T-helper 1 cell treated with Interleukin-12 subunit alpha and Interleukin-12 subunit beta and Interleukin-4 antibody, amounts not matched to agents 30 μg/mL and 1 μg/mL, for 36 hours (primary cell): ENCODE measurements around the gene SPOCK1.

Experiments
- H3K27ac Mint-ChIP-seq: one replicate; pipeline ENCODE4 v1.8.0; 2021; ENCODE audit warnings: mild to moderate bottlenecking, mixed read lengths
- H3K27me3 Mint-ChIP-seq: one replicate; pipeline ENCODE4 v1.8.0; 2021; ENCODE audit warnings: low read depth, mixed read lengths
- H3K36me3 Mint-ChIP-seq: one replicate; pipeline ENCODE4 v1.8.0; 2021; ENCODE audit warnings: low read depth, mixed read lengths
- H3K4me1 Mint-ChIP-seq: one replicate; pipeline ENCODE4 v1.8.0; 2021; ENCODE audit warnings: low read depth, mixed read lengths
- H3K4me3 Mint-ChIP-seq: one replicate; pipeline ENCODE4 v1.8.0; 2021; ENCODE audit warnings: mild to moderate bottlenecking, moderate library complexity, mixed read lengths
- H3K9me3 Mint-ChIP-seq: one replicate; pipeline ENCODE4 v1.8.0; 2021; ENCODE audit warnings: mixed read lengths

Gene SPOCK1

GRCh38 chr5:137291436-137291835, 207.7 kb downstream of the SPOCK1 start:
- Mint-ChIP-seq H3K4me3 (no peak overlapping the region), H3K9me3 (no peaks in the 10 kb centered on the region), H3K27ac (no peak overlapping the region), H3K27me3 (no peaks in the 10 kb centered on the region), H3K36me3 (no peaks in the 10 kb centered on the region), H3K4me1 (no peaks in the 10 kb centered on the region)

DNA sequence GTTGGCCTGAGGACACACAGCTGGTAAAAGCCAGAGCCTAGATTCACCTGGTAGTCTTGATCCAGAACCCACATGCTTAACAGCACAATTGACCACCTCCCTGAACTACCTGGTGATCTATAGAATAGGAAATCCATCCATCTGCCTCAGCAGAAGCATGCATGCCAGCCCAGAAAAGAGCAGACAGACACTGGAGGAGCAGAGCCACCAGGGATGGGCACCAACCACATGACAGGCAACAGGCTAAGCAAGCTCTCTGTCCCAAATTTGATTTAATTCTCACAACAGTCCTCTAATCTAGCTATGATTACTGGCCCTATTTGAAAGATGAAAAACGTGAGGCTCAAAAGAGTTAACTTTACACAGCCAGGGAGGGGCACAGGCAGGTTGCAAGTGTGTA, 208.1 kb downstream of the SPOCK1 start:
- no peak overlapping the region for H3K4me3 Mint-ChIP-seq
- H3K27me3 Mint-ChIP-seq: no peaks in the 10 kb centered on the region
- H3K4me1 Mint-ChIP-seq: no peaks in the 10 kb centered on the region
- no peaks in the 10 kb centered on the region for H3K9me3 Mint-ChIP-seq
- no peaks in the 10 kb centered on the region for H3K36me3 Mint-ChIP-seq
- H3K27ac Mint-ChIP-seq: no peak overlapping the region

DNA sequence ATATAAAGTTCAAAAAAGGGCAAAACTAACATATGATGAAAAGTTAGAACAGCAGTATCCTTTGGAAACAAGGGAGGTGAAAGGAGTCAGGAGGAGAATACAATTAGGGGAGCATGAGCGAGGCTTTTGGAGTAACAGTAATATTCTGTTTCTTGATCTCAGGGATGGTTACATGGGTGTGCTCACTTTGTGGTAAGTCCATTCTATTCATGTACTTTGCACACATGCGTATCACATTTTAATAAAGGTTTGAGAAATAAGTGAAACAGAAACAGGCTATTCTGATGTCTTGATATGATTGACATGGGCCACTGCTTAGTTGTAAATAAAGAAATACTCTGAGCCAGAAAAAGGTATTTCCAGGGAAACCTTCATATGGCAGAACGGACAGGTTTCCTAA, 208.8 kb downstream of the SPOCK1 start:
- H3K27ac Mint-ChIP-seq: no peak overlapping the region
- H3K4me3 Mint-ChIP-seq: no peak overlapping the region
- H3K4me1 Mint-ChIP-seq: no peaks in the 10 kb centered on the region
- H3K27me3 Mint-ChIP-seq: no peaks in the 10 kb centered on the region
- no peaks in the 10 kb centered on the region for H3K36me3 Mint-ChIP-seq
- no peaks in the 10 kb centered on the region for H3K9me3 Mint-ChIP-seq

DNA sequence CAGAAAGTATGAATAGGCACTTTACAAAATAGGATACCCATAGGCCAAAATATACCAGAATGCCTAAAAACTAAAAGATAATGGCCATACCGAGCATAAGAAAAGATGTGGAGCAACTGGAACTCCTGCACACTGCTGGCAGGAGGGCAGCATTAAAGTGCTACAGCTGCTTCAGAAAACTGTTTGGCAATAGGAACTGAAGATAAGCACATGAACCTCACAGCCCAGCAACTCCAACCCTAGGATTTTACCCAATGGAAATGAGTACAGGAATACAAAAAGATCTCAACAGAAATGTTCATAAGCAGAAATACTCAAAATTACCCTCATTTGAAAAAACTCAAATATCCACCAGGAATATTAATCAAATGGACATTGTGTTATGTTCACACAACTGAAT, 209.3 kb downstream of the SPOCK1 start:
- Mint-ChIP-seq H3K4me1 (no peaks in the 10 kb centered on the region), H3K9me3 (no peaks in the 10 kb centered on the region), H3K27ac (no peak overlapping the region), H3K36me3 (no peaks in the 10 kb centered on the region), H3K27me3 (no peaks in the 10 kb centered on the region), H3K4me3 (no peak overlapping the region)

GRCh38 chr5:137287569-137287968, 211.6 kb downstream of the SPOCK1 start:
- Mint-ChIP-seq H3K27me3 (no peaks in the 10 kb centered on the region), H3K27ac (no peak overlapping the region), H3K4me3 (no peak overlapping the region), H3K36me3 (no peaks in the 10 kb centered on the region), H3K9me3 (no peaks in the 10 kb centered on the region), H3K4me1 (no peaks in the 10 kb centered on the region)

DNA sequence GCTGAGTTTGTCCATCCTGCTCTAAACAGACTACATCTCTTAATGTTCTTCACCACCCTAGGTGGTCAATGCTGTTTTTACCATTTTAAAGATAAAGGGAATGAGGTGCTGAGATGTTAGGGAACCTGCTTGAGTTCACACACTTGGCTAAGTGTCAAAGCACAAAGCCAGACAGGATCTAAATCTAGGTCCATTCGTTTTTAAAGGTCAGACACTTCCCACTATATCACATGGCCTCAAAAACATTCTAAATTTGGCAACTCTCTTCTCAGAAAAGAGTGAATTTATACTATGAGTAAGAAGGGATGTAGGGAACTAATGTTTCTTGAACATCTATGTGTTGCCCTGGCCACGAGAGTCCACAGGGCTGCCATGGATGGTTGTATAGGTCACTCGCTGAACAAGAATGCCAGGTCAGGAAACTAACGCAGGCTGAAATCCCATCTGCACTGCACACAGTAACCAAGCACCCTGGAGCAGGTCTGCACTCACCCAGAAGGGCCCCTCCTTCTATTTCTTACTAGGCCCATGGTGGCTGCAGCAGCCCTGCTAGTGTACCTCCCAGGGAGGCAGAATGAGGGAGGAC, 213.0 kb downstream of the SPOCK1 start:
- Mint-ChIP-seq H3K36me3 (no peaks in the 10 kb centered on the region), H3K27ac (no peak overlapping the region), H3K4me3 (no peak overlapping the region), H3K4me1 (no peaks in the 10 kb centered on the region), H3K27me3 (no peaks in the 10 kb centered on the region), H3K9me3 (no peaks in the 10 kb centered on the region)

- Mint-ChIP-seq H3K4me3 (no peak overlapping the region), H3K36me3 (no peaks in the 10 kb centered on the region), H3K27ac (no peak overlapping the region), H3K9me3 (no peaks in the 10 kb centered on the region), H3K4me1 (no peaks in the 10 kb centered on the region), H3K27me3 (no peaks in the 10 kb centered on the region)
These were observed 215.3 kb downstream of the SPOCK1 start for GRCh38 chr5:137283801-137284200.

- Mint-ChIP-seq H3K9me3 (no peaks in the 10 kb centered on the region), H3K36me3 (no peaks in the 10 kb centered on the region), H3K27ac (no peak overlapping the region), H3K4me3 (no peak overlapping the region), H3K27me3 (no peaks in the 10 kb centered on the region), H3K4me1 (no peaks in the 10 kb centered on the region)
These were observed 216.9 kb downstream of the SPOCK1 start for GRCh38 chr5:137282216-137282615.

DNA sequence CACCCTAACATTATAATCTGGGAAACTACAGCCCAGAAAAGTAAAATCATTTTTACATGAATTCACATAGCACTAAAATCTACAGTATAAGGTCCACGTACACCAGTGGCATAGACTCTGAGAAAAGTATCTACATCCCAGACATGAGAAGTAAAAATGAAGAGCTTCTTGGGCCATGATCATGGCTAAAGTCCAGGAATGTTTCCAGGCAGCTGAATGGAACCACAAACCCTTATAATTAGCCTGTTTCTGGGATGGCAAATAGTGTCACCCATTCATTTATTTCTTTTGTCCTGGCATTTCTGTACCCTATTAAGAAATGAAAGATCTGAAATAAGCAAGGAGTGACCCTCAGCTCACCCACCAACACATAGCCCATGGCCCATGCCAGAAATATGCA, 217.9 kb downstream of the SPOCK1 start:
- Mint-ChIP-seq H3K4me3 (no peak overlapping the region), H3K27me3 (no peaks in the 10 kb centered on the region), H3K9me3 (no peaks in the 10 kb centered on the region), H3K4me1 (no peaks in the 10 kb centered on the region), H3K36me3 (no peaks in the 10 kb centered on the region), H3K27ac (no peak overlapping the region)

GRCh38 chr5:137280656-137281055, 218.5 kb downstream of the SPOCK1 start:
- Mint-ChIP-seq H3K27ac (no peak overlapping the region), H3K4me1 (no peaks in the 10 kb centered on the region), H3K9me3 (no peaks in the 10 kb centered on the region), H3K4me3 (no peak overlapping the region), H3K36me3 (no peaks in the 10 kb centered on the region), H3K27me3 (no peaks in the 10 kb centered on the region)

DNA sequence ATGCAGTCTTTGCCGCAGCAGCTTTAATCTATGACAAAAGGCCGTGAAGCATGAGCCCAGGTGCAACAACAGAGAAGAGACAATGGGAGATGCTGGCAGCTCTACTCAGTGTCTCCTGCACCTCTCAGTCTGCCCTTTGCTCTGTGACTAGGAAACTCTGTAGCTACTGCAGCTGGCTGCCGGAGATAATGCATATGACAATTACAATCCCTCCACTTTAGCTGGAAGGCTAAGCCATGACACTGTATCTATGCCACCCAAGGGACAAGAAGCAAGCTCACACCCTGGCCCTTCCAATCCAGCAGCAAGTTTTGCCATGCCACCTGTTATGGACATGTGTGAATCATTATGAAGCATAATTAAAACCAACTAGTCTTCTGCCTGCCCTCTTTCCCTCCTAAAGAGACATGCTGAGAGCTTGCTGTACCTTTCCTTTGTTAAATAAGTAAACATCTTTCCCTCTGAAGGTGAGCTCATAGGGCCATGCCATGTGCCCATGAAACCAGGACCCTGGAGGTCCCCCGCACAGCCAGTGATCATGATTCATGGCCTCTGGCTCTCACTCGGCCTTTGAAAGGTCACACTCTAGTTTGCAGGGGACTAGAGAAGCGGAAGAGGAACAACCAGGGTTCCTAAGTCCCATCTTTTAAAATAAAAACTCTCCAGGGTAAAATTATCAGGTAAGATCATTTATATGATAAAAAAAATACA, 219.4 kb downstream of the SPOCK1 start:
- Mint-ChIP-seq H3K27me3 (no peaks in the 10 kb centered on the region), H3K9me3 (no peaks in the 10 kb centered on the region), H3K4me3 (no peak overlapping the region), H3K27ac (no peak overlapping the region), H3K4me1 (no peaks in the 10 kb centered on the region), H3K36me3 (no peaks in the 10 kb centered on the region)

DNA sequence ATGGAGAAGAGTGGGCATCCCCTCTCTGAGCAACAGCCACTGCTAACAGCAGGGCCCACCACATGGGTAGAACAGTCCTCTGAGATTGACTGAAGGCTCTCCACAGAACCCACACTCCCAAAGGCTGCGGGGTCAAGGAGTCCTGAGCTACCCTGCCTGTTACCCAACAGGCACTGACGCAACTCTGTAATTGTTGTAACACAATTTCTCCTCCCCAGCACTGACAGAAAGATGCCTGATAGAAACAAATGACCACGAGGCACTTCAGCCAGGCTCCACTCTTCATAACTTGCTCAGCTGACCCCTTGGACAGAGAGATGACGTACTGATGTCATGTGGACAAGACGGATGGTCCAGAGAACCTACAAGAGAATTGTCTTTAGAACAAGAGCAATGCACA, 220.7 kb downstream of the SPOCK1 start:
- Mint-ChIP-seq H3K4me3 (no peak overlapping the region), H3K9me3 (no peaks in the 10 kb centered on the region), H3K27ac (no peak overlapping the region), H3K4me1 (no peaks in the 10 kb centered on the region), H3K36me3 (no peaks in the 10 kb centered on the region), H3K27me3 (no peaks in the 10 kb centered on the region)

DNA sequence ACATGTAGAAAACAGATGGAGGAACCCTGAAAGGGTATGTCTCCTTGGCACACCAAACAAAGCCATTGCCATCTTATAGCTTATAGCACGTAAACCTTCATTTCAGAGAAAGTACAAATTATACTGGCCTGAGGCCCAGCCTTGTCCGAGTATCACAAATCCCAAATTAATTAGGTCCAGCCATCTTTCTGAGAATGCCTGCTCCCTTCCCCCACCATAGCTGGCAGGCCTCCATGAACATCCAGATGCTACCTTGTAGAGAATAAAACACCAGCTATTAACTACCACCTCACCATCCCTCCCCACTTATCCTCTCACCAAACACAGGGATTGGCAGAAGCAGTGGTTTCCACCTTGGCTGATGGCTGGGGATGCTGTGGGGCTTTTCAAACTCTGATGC, 224.0 kb downstream of the SPOCK1 start:
- Mint-ChIP-seq H3K4me1 (no peaks in the 10 kb centered on the region), H3K9me3 (no peaks in the 10 kb centered on the region), H3K36me3 (no peaks in the 10 kb centered on the region), H3K27ac (no peak overlapping the region), H3K4me3 (no peak overlapping the region), H3K27me3 (no peaks in the 10 kb centered on the region)

- no peaks in the 10 kb centered on the region for H3K9me3 Mint-ChIP-seq
These were observed 225.6 kb downstream of the SPOCK1 start for GRCh38 chr5:137273511-137273910.

DNA sequence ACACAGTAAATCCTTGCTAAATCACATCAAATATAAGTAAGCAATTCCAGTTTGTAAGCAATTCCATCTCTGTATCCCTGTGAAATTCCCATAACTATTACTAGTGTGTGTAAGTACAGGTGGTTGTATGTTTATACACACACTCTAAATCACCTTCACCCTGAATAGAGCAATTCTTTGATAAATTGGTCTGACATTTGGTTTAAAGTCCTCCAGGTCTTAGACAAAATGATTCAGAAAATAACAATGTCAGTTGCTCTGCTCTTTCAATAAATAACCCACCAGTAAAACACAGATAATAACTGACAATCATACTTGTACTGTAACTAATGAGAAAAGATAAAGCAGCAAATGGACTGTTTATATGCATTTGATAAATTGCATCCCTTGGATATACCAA, 226.3 kb downstream of the SPOCK1 start:
- H3K27ac Mint-ChIP-seq: no peak overlapping the region
- H3K36me3 Mint-ChIP-seq: no peaks in the 10 kb centered on the region
- no peaks in the 10 kb centered on the region for H3K9me3 Mint-ChIP-seq
- H3K27me3 Mint-ChIP-seq: no peaks in the 10 kb centered on the region
- H3K4me1 Mint-ChIP-seq: no peaks in the 10 kb centered on the region
- H3K4me3 Mint-ChIP-seq: no peak overlapping the region

More at GRCh38 chr5:137273511-137273910, 225.6 kb downstream of the SPOCK1 start:
- H3K4me1 Mint-ChIP-seq: no peaks in the 10 kb centered on the region
- H3K27me3 Mint-ChIP-seq: no peaks in the 10 kb centered on the region
- no peaks in the 10 kb centered on the region for H3K36me3 Mint-ChIP-seq
- no peak overlapping the region for H3K4me3 Mint-ChIP-seq
- no peak overlapping the region for H3K27ac Mint-ChIP-seq
